ENCODE results near the gene RACGAP1. TPM values are rescaled to one million over a fixed set of nuclear protein-coding genes. Genes with fewer than 3 reads are reported as not detected.

RACGAP1 gene
- total RNA-seq, 2 experiments from 2014 or later = 145 to 152 TPM

DNA sequence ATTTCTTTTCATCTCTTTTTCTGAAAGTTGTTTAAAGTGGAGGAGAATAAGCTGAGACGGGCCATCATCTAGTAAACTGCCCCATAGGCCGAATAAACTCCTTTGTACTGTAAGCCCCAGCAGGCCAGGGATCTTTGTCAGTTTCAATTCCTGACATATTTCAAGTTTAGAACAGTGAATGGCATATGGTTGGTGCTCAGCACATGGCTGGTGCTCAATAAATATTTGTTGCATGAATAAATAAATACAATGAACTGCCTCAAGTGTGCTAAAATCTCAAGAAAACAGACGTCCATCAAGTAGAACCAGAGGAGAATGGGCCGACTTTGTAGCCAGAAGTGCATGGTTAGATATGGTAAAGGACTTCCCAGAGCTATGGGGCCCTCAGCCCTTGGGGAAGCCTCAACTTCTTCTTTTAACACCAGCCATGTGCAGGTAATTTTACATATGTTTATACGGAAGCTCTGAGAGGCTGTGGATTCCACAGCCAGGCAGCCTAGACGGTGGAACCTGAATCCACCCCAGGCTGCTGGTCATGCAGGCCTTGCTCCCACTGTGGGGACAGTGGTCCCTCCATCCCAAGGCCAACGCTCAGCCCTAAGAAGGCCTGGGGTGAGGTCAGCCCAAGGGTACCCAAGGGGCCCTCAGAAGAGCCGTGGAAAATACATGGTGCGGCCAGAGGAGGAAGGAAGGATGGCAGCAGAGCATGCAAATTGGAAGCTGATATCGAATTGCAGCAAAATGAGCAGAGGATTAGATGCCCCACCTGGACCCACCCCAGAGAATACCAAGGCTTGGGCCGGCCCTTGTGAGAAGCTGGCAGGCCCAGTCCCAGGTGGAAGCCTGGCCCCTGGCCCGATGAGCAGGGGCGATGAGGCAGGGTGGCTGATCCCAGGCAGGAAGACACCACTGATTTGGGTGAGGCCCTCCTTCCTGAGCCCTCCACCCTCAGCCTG, 83.5 kb downstream of the RACGAP1 start:
- Mint-ChIP-seq H3K36me3 (no peaks in the 10 kb centered on the region), H3K27ac (no peak overlapping the region), H3K9me3 (no peaks in the 10 kb centered on the region), H3K4me1 (ENCODE audit: low read depth) (peaks cover 33% of the 10 kb centered on the region), H3K4me3 (no peak overlapping the region), H3K27me3 (no peaks in the 10 kb centered on the region)
- ChIA-PET CTCF (interaction anchor here (0.8 to 2.7 kb wide), 6 partner anchors 9 to 129 kb away, joined by 3 to 20 read pairs (median 3); no protein-coding TSS in a partner anchor), POLR2A (no interaction called here)
- intact Hi-C loops (cut with micrococcal nuclease) = no loop called here
- DNase-seq = no peak

DNA sequence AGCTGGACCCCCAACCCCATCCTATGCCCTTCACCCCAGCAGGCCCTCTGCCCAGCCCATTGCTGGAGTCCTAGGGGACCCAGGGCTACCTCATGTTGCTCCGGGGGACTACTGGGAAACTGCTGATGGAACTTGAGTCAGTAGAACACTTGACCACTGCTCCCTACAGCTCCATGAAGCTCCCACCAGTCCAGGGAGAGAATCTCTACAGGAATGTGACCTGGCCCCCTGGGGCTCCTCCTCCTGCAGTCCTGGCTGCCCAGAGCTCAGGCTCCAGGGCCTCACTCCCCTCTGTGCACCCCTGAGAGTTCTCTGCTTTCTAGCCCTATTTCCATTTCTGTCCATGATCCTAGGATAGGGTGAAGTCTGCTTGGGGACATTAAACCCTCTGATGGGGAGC, 85.6 kb downstream of the RACGAP1 start:
- Mint-ChIP-seq H3K4me3 (no peak overlapping the region), H3K36me3 (no peaks in the 10 kb centered on the region)
- CTCF ChIA-PET = interaction anchor here (0.7 to 1.4 kb wide), 2 partner anchors 27 to 99 kb away, joined by 3 to 5 read pairs; no protein-coding TSS in a partner anchor

DNA sequence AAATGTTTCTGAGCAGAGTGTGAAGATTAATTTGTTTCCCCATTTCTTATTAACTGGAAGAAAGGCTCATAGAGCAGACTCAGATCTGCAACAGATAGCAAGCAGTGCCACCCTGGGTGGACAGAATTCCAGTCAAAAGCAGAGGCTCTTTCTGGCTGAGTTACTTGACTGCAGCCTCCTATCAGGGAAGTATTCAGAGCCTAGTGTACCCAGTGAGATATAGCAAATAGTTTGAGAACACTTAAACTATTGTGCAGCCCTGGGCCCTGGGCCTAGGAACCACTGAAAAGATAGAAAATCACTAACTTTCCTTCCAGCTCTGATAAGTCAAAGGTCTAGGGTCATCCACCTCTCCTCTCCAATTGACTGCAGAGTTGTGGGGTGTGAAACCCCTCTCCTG, 86.0 kb downstream of the RACGAP1 start:
- no peaks in the 10 kb centered on the region for H3K36me3 Mint-ChIP-seq
- H3K4me1 Mint-ChIP-seq (ENCODE audit: low read depth) = peaks cover 14% of the 10 kb centered on the region
- ChIA-PET CTCF (interaction anchor here (1.0 to 1.4 kb wide), 2 partner anchors 28 to 172 kb away, joined by 3 to 5 read pairs; partner anchors contain the start of gene COX14), POLR2A (no interaction called here)
- H3K4me3 Mint-ChIP-seq = no peak overlapping the region
- H3K27me3 Mint-ChIP-seq = peaks cover 2% of the 10 kb centered on the region
- intact Hi-C loops (cut with micrococcal nuclease) = no loop called here
- no peaks in the 10 kb centered on the region for H3K9me3 Mint-ChIP-seq
- DNase-seq = no peak
- H3K27ac Mint-ChIP-seq = no peak overlapping the region

More for the DNA sequence above, 85.6 kb downstream of the RACGAP1 start:
- Mint-ChIP-seq H3K27me3 (no peaks in the 10 kb centered on the region), H3K9me3 (no peaks in the 10 kb centered on the region), H3K27ac (no peak overlapping the region), H3K4me1 (ENCODE audit: low read depth) (peaks cover 18% of the 10 kb centered on the region)
- POLR2A ChIA-PET = interaction anchor here (1.1 kb wide), 1 partner anchor 11 kb away, joined by 3 read pairs; no protein-coding TSS in a partner anchor
- intact Hi-C loops (cut with micrococcal nuclease) = no loop called here
- no peak for DNase-seq

Other genes starting within 250 kb of the RACGAP1 start
- gene NCKAP5L, start 197.1 kb downstream of the RACGAP1 start, total RNA-seq = 1 to 10 TPM; 2.9 to 3.0 TPM
- 1 to 10 TPM; 5.8 to 6.1 TPM for gene BCDIN3D, start 182.4 kb downstream of the RACGAP1 start, total RNA-seq
- 1 to 10 TPM; 1.7 to 2.1 TPM for gene FAIM2, start 121.6 kb downstream of the RACGAP1 start, total RNA-seq
- gene AQP2, start 74.8 kb downstream of the RACGAP1 start, total RNA-seq = not detected
- not detected for gene AQP5, start 63.6 kb downstream of the RACGAP1 start, total RNA-seq
- not detected for gene AQP6, start 52.5 kb downstream of the RACGAP1 start, total RNA-seq
- gene ASIC1, start 32.1 kb upstream of the RACGAP1 start, total RNA-seq = 1 to 10 TPM; 1.1 to 1.6 TPM
- gene SMARCD1, start 59.8 kb upstream of the RACGAP1 start, total RNA-seq = 10 to 100 TPM; 56.1 to 56.3 TPM
- under 1 TPM; 0.10 to 0.34 TPM for gene GPD1, start 78.5 kb upstream of the RACGAP1 start, total RNA-seq
- gene COX14, start 86.7 kb upstream of the RACGAP1 start, total RNA-seq = 10 to 100 TPM; 46.1 to 48.7 TPM
- 10 to 100 TPM; 59.5 to 63.0 TPM for gene CERS5, start 141.9 kb upstream of the RACGAP1 start, total RNA-seq